ENCODE results near the gene ALX4.

ALX4 gene

GRCh38 chr11:44285756-44286155 lies 24.2 kb downstream of the ALX4 start:
- no peaks in the 10 kb centered on the region for H3K9me3 ChIP-seq (ENCODE audit: control insufficient read depth, insufficient read depth, low read depth, low read length)
- TF ChIP-seq ZNF391 (tag by site-specific recombination; IDR thresholded peaks at IDR 0.05; ENCODE audit: borderline replicate concordance, low read depth) (no peak), ZNF214 (tag by site-specific recombination; IDR thresholded peaks at IDR 0.05; ENCODE audit: borderline replicate concordance) (no peak), ZNF785 (tag by site-specific recombination; IDR thresholded peaks at IDR 0.05) (no peak), KLF1 (tag by site-specific recombination; IDR thresholded peaks at IDR 0.05) (no peak), PRDM6 (tag by site-specific recombination; IDR thresholded peaks at IDR 0.05) (no peak), ZNF19 (tag by site-specific recombination; IDR thresholded peaks at IDR 0.05; ENCODE audit: low read depth) (no peak), ZNF704 (tag by site-specific recombination; IDR thresholded peaks at IDR 0.05) (no peak), SP2 (tag by site-specific recombination; IDR thresholded peaks at IDR 0.05) (no peak), ZNF18 (tag by site-specific recombination; IDR thresholded peaks at IDR 0.05) (no peak), ZEB2 (tag by site-specific recombination; IDR thresholded peaks at IDR 0.05) (no peak)
- no peaks in the 10 kb centered on the region for H3K4me1 ChIP-seq (ENCODE audit: control insufficient read depth, insufficient read depth, low read length)
- POLR2A ChIA-PET, result no interaction called here
- no peak overlapping the region for H3K27ac ChIP-seq (ENCODE audit: extremely low read depth, low read depth, low read length)
- CTCF ChIA-PET, result interaction anchor here (0.6 to 3.7 kb wide), 39 partner anchors 9 to 1209 kb away, joined by 3 to 29 read pairs (median 4); no protein-coding TSS in a partner anchor
- no peaks in the 10 kb centered on the region for H3K36me3 ChIP-seq (ENCODE audit: control insufficient read depth in 2 of 2, insufficient read depth in 1 of 2, low read length in 2 of 2)
- H3K4me3 ChIP-seq (ENCODE audit: low read depth, low read length), result no peak overlapping the region

- Histone ChIP-seq H3K36me3 (ENCODE audit: control insufficient read depth in 2 of 2, insufficient read depth in 1 of 2, low read length in 2 of 2) (no peaks in the 10 kb centered on the region), H3K9me3 (ENCODE audit: control insufficient read depth, insufficient read depth, low read depth, low read length) (no peaks in the 10 kb centered on the region), H3K4me3 (ENCODE audit: low read depth, low read length) (no peak overlapping the region), H3K27ac (ENCODE audit: extremely low read depth, low read depth, low read length) (no peak overlapping the region), H3K4me1 (ENCODE audit: control insufficient read depth, insufficient read depth, low read length) (no peaks in the 10 kb centered on the region)
- CTCF ChIA-PET, result interaction anchor here (1.0 kb wide), 1 partner anchor 334 kb away, joined by 3 read pairs; no protein-coding TSS in a partner anchor
- POLR2A ChIA-PET, result no interaction called here
- TF ChIP-seq ZNF426 (tag by site-specific recombination; IDR thresholded peaks at IDR 0.05) (no peak), FEZF1 (tag by site-specific recombination; IDR thresholded peaks at IDR 0.05) (no peak), ZNF433 (tag by site-specific recombination; IDR thresholded peaks at IDR 0.05; ENCODE audit: low read depth) (no peak), ZNF791 (tag by site-specific recombination; IDR thresholded peaks at IDR 0.05) (no peak), ZNF155 (tag by site-specific recombination; IDR thresholded peaks at IDR 0.05) (no peak), ZNF544 (tag by site-specific recombination; IDR thresholded peaks at IDR 0.05) (no peak), ZNF571 (tag by site-specific recombination; IDR thresholded peaks at IDR 0.05) (no peak), ZNF239 (tag by site-specific recombination; IDR thresholded peaks at IDR 0.05) (no peak), ZNF558 (tag by site-specific recombination; IDR thresholded peaks at IDR 0.05) (no peak), ZBTB44 (tag by site-specific recombination; IDR thresholded peaks at IDR 0.05) (no peak), ZNF529 (tag by site-specific recombination; IDR thresholded peaks at IDR 0.05; ENCODE audit: insufficient replicate concordance) (no peak), ZNF660 (tag by site-specific recombination; IDR thresholded peaks at IDR 0.05) (no peak), GLIS1 (tag by site-specific recombination; IDR thresholded peaks at IDR 0.05) (no peak), ZNF366 (tag by site-specific recombination; conservative IDR thresholded peaks at IDR 0.05) (no peak), ZNF266 (tag by site-specific recombination; IDR thresholded peaks at IDR 0.05; ENCODE audit: low read depth) (no peak), ZNF701 (tag by site-specific recombination; IDR thresholded peaks at IDR 0.05) (no peak)
Measured at GRCh38 chr11:44282620-44283019, 27.3 kb downstream of the ALX4 start.
